BLaER1 treated with 17β-estradiol and CSF1 and Interleukin-3, amounts not matched to agents 10 nM and 100 nM (cell line): Measurements from ENCODE around the gene MYL11.
A peak's percentile ranks its signal among the peaks of the same experiment; 100 is the strongest.

Experiments used
- H3K27ac ChIP-seq, 11 experiments: shearing (Covaris generic); formaldehyde crosslinking; 2 replicates each; pipeline ENCODE4 v1.8.1; 2022
- H3K27me3 ChIP-seq, 11 experiments: shearing (Covaris generic); formaldehyde crosslinking; 2 replicates each; pipeline ENCODE4 v1.8.1; 2022
- H3K36me3 ChIP-seq, 11 experiments: shearing (Covaris generic); formaldehyde crosslinking; 2 replicates each; pipeline ENCODE4 v1.8.1; 2022
- H3K4me1 ChIP-seq, 10 experiments: shearing (Covaris generic); formaldehyde crosslinking; 2 replicates each; pipeline ENCODE4 v1.8.1; 2022
- H3K4me2 ChIP-seq, 11 experiments: shearing (Covaris generic); formaldehyde crosslinking; 2 replicates each; pipeline ENCODE4 v1.8.1; 2022
- H3K4me3 ChIP-seq, 10 experiments: shearing (Covaris generic); formaldehyde crosslinking; 2 replicates each; pipeline ENCODE4 v1.8.1; 2022
- H3K9ac ChIP-seq, 11 experiments: shearing (Covaris generic); formaldehyde crosslinking; 2 replicates each; pipeline ENCODE4 v1.8.1; 2022
- H3K9me3 ChIP-seq, 11 experiments: shearing (Covaris generic); formaldehyde crosslinking; replicated peaks in 1 of 11; 2 replicates each; pipeline ENCODE4 v1.8.1; 2022
- H4K20me1 ChIP-seq, 11 experiments: shearing (Covaris generic); formaldehyde crosslinking; 2 replicates each; pipeline ENCODE4 v1.8.1; 2022
- Cebpa-rat ChIP-seq, 11 experiments: shearing (Covaris generic); IDR thresholded peaks; 2 replicates each; pipeline ENCODE4 v1.8.1; 2022

Gene MYL11

DNA sequence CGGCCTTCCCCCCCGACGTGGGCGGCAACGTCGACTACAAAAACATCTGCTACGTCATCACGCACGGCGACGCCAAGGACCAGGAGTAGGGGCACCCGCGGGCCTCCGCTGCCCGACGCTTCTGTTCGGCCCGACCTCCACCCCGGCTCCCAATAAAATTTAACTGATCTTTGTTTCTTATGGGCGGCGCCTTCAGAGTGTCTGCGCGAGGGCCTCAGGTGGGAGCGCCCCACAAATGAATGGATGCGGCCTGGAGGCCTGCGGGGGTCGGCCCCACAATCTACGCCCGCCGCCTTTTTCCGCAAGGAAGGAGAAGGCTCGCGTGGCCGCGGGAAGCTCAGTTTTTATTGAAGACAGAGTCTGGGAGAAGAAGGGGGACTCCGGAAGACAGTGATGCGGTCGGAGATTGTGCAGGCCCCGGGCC, 3.2 kb downstream of the MYL11 start:
- no peak for TF ChIP-seq Cebpa-rat (IDR thresholded peaks at IDR 0.05)
- Histone ChIP-seq H3K4me1 (peaks cover 49 to 83% (median 64%) of the 10 kb centered on the region in 10 experiments), H3K9ac (peak overlapping the region; percentile 90 to 98 (median 94)), H3K27ac (peak overlapping the region; percentile 97 to 100 (median 98)), H3K27me3 (no peaks in the 10 kb centered on the region), H3K4me3 (peak overlapping the region; percentile 64 to 81 (median 70)), H3K4me2 (peak overlapping the region; percentile 79 to 100 (median 97)), H4K20me1 (no peaks in the 10 kb centered on the region; a peak in 2 of 22 replicates), H3K9me3 (no peaks in the 10 kb centered on the region), H3K36me3 (no peaks in the 10 kb centered on the region)

DNA sequence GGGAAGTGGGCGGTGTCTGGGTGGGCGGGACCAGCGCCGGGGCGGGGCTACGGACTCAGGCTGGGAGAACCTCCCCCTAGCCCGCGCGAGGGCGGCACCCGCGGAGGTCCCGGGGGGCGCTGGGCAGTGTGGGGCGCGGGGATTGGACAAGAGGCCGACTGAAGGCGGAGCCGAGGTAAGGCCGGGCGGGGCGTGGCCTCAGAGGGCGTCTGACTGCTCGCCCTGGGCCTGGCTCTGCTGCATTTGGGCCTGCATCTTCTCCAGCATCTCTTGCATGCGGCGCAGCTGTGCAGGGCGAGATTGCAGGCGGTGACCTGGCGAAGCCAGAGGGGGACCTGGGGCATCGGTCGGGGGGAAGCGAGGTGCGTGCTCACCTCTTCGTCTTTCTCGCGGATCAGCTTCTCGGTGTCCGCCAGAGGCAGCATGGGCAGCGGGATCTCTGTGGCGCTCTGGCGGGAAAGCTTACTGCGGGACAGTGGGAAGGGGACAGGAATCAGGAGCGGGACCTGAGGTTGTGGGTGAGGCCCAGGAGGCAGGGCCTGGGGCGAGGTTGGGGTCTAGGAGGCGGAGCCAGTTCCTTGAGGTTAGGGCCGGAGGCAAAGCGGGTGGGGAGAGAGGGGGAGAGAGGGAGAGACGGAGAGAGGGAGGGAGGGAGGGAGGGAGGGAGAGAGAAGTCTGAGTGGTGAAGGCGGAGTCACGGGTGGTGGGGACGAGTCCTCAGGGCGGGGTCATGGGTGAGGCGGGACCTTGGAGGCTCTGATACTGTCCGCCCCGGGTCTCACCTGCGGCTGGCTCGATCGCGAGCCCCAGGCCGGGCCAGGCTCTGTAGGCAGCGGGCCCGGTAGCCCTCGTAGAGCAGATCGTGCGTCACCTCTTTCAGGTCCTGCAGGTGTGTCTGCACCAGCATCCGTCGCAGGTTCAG, 3.9 kb downstream of the MYL11 start:
- Histone ChIP-seq H3K4me3 (peak overlapping the region; percentile 67 to 81 (median 72)), H4K20me1 (no peaks in the 10 kb centered on the region; a peak in 2 of 22 replicates), H3K9me3 (no peaks in the 10 kb centered on the region), H3K36me3 (no peaks in the 10 kb centered on the region), H3K27ac (peak overlapping the region; percentile 97 to 100 (median 98)), H3K9ac (peak overlapping the region; percentile 90 to 98 (median 94)), H3K4me2 (peak overlapping the region; percentile 95 to 100 (median 100)), H3K4me1 (peaks cover 54 to 88% (median 71%) of the 10 kb centered on the region in 10 experiments), H3K27me3 (no peaks in the 10 kb centered on the region)
- TF ChIP-seq Cebpa-rat (IDR thresholded peaks at IDR 0.05) = no peak

DNA sequence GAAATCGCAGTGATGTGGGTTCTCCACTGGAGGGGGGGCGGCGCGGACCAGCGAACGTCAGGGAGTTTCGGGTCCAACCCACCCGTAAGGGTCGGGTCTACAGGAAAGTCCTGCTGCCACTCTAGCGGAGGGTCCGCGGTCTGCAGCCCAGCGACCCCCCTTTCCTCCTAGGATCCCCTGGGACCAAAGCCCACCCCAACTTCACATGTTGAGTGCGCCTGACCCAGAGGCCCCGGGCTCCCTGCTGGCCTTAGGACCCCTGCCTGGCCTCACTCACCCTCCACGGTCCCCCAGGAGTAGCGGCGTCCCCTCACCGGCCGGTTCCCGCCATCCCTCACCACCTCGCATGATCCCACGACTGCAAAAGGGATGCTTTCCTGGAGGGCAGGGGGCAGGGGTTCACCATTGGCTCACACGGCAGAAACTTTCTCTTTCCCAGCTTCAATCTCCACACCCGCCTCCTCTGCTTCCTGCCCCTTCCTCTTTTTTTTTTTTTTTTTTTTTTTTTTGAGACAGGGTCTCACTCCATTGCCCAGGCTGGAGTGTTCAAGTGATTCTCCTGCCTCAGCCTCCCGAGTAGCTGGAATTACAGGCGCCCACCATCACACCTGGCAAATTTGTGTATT, 4.7 kb downstream of the MYL11 start:
- Histone ChIP-seq H3K4me2 (peak overlapping the region; percentile 93 to 100 (median 100)), H4K20me1 (no peaks in the 10 kb centered on the region; a peak in 2 of 22 replicates), H3K9ac (peak overlapping the region; percentile 81 to 98 (median 93); a peak in 21 of 22 replicates), H3K4me3 (peak overlapping the region; percentile 67 to 81 (median 72)), H3K4me1 (peaks cover 54 to 88% (median 73%) of the 10 kb centered on the region in 10 experiments), H3K36me3 (no peaks in the 10 kb centered on the region), H3K27me3 (no peaks in the 10 kb centered on the region), H3K27ac (peak overlapping the region in 10 of 11 experiments; percentile 40 to 100 (median 98); a peak in 20 of 22 replicates), H3K9me3 (no peaks in the 10 kb centered on the region)
- TF ChIP-seq Cebpa-rat (IDR thresholded peaks at IDR 0.05) = no peak

DNA sequence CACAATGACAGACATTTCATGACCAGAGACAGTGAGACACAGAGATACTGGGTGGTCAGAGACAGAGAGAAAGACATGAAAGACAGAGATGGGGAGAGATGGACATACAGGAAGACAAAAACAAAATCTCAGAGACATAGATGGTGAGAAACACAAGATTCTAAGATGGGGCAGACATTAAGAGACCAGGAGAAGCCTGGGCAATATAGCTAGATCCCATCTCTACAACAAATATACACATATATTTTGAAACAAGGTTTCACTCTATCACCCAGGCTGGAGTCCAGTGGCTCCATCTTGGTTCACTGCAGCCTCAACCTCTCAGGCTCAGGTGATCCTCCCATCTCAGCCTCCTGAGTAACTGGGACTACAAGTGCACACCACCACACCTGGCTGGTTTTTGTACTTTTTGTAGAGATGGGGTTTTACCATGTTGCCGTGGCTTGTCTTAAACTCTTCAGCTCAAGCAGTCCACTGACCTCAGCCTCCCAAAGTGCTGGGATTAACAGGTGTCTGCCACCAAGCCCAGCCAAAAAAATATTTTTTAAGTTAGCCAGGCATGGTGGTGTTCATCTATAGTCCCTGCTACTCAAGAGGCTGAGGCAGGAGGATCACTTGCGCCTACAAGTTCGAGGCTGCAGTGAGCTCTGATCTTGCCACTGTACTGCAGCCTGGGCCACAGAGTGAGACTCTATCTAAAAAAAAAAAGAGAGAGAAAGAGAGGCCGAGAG, 5.6 kb downstream of the MYL11 start:
- peak overlapping the region; percentile 74 to 100 (median 99); a peak in 21 of 22 replicates for H3K4me2 ChIP-seq
- no peak overlapping the region; a peak in 2 of 20 replicates for H3K4me3 ChIP-seq
- H3K4me1 ChIP-seq = peaks cover 54 to 79% (median 68%) of the 10 kb centered on the region in 10 experiments
- TF ChIP-seq Cebpa-rat (IDR thresholded peaks at IDR 0.05) = no peak
- H3K27ac ChIP-seq = peak overlapping the region in 5 of 11 experiments; percentile 83 to 100 (median 100); a peak in 6 of 22 replicates
- H3K9me3 ChIP-seq = no peaks in the 10 kb centered on the region
- no peaks in the 10 kb centered on the region for H3K36me3 ChIP-seq
- no peaks in the 10 kb centered on the region for H3K27me3 ChIP-seq
- H3K9ac ChIP-seq = peak overlapping the region in 2 of 11 experiments; percentile 24 to 58; a peak in 1 of 22 replicates
- no peaks in the 10 kb centered on the region; a peak in 2 of 22 replicates for H4K20me1 ChIP-seq

DNA sequence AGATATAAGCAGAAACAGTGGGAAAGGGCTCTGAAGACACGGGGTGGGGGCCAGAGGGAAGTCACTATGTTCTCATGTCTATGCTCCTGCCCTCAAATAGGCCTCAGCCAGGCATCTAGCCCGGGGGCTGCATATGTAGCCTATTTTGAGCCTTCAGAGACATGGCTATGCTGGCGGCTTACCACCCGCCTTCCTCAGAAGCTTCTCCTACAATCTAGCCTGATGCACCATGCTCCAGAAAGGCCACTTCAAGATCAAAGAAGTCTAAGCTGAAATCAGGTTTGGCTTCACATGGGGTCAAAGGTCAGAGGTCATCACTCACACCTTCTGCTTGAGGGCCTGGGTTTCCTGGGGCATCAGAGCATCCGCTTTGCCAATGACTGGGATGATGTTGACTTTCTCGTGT, 6.2 kb downstream of the MYL11 start:
- peak overlapping the region; percentile 65 to 100 (median 93) for H3K4me2 ChIP-seq

DNA sequence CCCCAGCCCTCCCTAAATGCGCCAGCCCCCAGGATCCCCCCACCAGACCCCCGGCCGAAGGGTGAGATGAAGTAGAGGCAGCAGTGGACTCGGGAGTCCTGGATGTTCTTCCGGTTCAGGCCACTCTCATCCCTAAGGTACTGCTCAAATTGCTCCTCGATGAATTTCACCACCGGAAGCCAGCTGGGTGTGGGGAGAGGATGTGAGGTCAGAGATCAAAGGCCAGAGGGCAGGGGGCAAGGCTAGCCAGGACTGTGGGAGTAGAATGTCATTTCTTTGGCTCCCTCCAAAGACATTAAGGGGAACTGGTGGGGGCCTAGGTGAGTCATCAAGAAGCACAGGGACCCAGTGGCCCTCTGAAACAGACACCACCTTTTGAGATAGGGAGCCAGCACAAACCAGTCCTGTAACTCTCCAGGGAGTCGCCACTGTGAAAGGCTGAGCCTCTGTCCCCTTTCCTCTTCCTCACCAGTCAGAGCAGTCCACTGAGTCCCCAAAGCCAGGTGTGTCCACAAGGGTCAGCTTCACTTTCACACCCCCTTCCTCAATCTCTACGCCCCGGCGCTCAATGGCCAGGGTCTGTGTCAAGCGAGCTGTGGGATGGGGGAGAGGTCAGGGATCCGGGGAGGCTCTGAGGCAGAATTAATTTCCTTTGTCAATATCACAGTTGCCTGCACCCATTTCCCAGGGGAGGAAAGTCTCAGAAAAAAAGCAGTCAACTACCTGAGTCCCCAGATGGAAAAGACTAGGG, 6.9 kb downstream of the MYL11 start:
- Histone ChIP-seq H3K27me3 (no peaks in the 10 kb centered on the region), H3K36me3 (no peaks in the 10 kb centered on the region), H3K4me3 (peak overlapping the region in 7 of 10 experiments; percentile 26 to 60 (median 34); a peak in 11 of 20 replicates), H3K27ac (peak overlapping the region in 10 of 11 experiments; percentile 11 to 100 (median 72); a peak in 19 of 22 replicates), H3K9ac (peak overlapping the region in 9 of 11 experiments; percentile 2 to 74 (median 42); a peak in 13 of 22 replicates), H4K20me1 (no peaks in the 10 kb centered on the region; a peak in 2 of 22 replicates), H3K9me3 (no peaks in the 10 kb centered on the region), H3K4me2 (peak overlapping the region; percentile 65 to 100 (median 93)), H3K4me1 (peaks cover 52 to 68% (median 63%) of the 10 kb centered on the region in 10 experiments)
- TF ChIP-seq Cebpa-rat (IDR thresholded peaks at IDR 0.05) = no peak

More for the DNA sequence above, 6.2 kb downstream of the MYL11 start:
- peak overlapping the region in 9 of 11 experiments; percentile 43 to 100 (median 73); a peak in 15 of 22 replicates for H3K27ac ChIP-seq
- no peaks in the 10 kb centered on the region for H3K27me3 ChIP-seq
- no peaks in the 10 kb centered on the region; a peak in 2 of 22 replicates for H4K20me1 ChIP-seq
- no peaks in the 10 kb centered on the region for H3K9me3 ChIP-seq
- H3K36me3 ChIP-seq = no peaks in the 10 kb centered on the region
- peaks cover 54 to 75% (median 68%) of the 10 kb centered on the region in 10 experiments for H3K4me1 ChIP-seq
- no peak for TF ChIP-seq Cebpa-rat (IDR thresholded peaks at IDR 0.05)
- H3K4me3 ChIP-seq = peak overlapping the region in 1 of 10 experiments; percentile 60; a peak in 2 of 20 replicates
- peak overlapping the region in 5 of 11 experiments; percentile 24 to 74 (median 58); a peak in 2 of 22 replicates for H3K9ac ChIP-seq

DNA sequence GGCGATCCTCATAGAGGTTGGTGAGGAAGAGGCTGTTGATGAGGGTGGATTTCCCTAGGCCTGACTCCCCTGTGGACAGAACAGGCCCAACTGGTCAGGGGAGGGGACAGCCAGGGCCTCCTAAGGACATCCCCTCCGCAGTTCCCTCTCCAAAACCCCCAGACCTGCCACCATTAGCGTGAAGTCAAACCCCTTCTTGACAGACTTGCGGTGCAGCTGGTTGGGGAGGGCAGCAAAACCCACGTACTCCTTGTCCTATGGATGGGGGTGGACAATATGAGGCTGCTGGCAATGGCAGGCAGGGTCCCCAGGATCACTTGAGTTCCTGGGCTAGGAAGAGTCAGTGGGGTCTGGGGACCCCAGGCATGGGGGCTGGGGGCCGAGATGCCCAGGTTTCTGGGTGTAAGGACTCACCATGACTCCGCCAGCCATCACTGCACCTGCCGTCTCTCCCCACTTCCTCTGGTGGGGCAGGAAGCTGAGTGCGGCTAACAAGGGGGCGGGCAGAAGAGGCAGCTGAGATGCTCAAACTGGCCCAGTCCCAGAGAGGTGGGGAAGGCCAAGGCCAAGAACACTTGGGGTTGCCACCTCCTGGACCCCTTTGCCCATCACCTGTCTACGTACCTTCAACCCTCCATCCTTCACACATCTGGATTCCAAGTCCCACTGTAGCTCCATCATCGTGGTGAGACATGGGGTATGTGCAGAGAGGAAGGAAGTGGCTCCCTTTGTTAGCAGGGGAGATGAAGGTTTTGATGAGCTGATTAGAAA, 7.7 kb downstream of the MYL11 start, which contains the start of gene SEPTIN1:
SEPTIN1 (minus strand) TSS at position 451 of the 771 bp plus-strand sequence; CDS start at position 432, 19 bp downstream.
- H3K9me3 ChIP-seq = no peaks in the 10 kb centered on the region
- H3K4me2 ChIP-seq = peak within 1 kb of the TSS; percentile 65 to 100 (median 93)
- H4K20me1 ChIP-seq = no peaks in the 10 kb centered on the region; a peak in 2 of 22 replicates
- peak within 1 kb of the TSS in 10 of 11 experiments; percentile 11 to 100 (median 72); a peak in 19 of 22 replicates for H3K27ac ChIP-seq
- H3K36me3 ChIP-seq = no peaks in the 10 kb centered on the region
- peaks cover 44 to 60% (median 55%) of the 10 kb centered on the region in 10 experiments for H3K4me1 ChIP-seq
- H3K9ac ChIP-seq = peak within 1 kb of the TSS in 9 of 11 experiments; percentile 2 to 74 (median 54); a peak in 16 of 22 replicates
- TF ChIP-seq Cebpa-rat (IDR thresholded peaks at IDR 0.05) = no peak
- H3K27me3 ChIP-seq = no peaks in the 10 kb centered on the region
- peak within 1 kb of the TSS in 7 of 10 experiments; percentile 26 to 60 (median 34); a peak in 12 of 20 replicates for H3K4me3 ChIP-seq
